Measurements from ENCODE around the gene TMEM198.

Gene TMEM198

GRCh38 chr2:219537657-219538488, 6.0 kb upstream of the TMEM198 start:
- no peak for TF ChIP-seq CTCF (IDR thresholded peaks at IDR 0.05; ENCODE audit: low read depth, low read length)
- Histone ChIP-seq H3K36me3 (peaks cover 55% of the 10 kb centered on the region), H3K27me3 (ENCODE audit: insufficient read depth, low read depth, severe bottlenecking) (no peaks in the 10 kb centered on the region), H3K4me3 (ENCODE audit: low read depth, low read length) (no peak overlapping the region), H3K9me3 (ENCODE audit: severe bottlenecking) (no peaks in the 10 kb centered on the region), H3K27ac (no peak overlapping the region)
- DNase-seq = no peak

GRCh38 chr2:219538504-219538951, 5.3 kb upstream of the TMEM198 start:
- Histone ChIP-seq H3K9me3 (ENCODE audit: severe bottlenecking) (no peaks in the 10 kb centered on the region), H3K4me3 (ENCODE audit: low read depth, low read length) (no peak overlapping the region), H3K36me3 (peaks cover 51% of the 10 kb centered on the region), H3K27me3 (ENCODE audit: insufficient read depth, low read depth, severe bottlenecking) (no peaks in the 10 kb centered on the region), H3K27ac (no peak overlapping the region)
- no peak for TF ChIP-seq CTCF (IDR thresholded peaks at IDR 0.05; ENCODE audit: low read depth, low read length)
- no peak for DNase-seq

- H3K27me3 ChIP-seq (ENCODE audit: insufficient read depth, low read depth, severe bottlenecking) = no peaks in the 10 kb centered on the region
- no peak for TF ChIP-seq CTCF (IDR thresholded peaks at IDR 0.05; ENCODE audit: low read depth, low read length)
- H3K27ac ChIP-seq = no peak overlapping the region
These were observed 4.7 kb upstream of the TMEM198 start for GRCh38 chr2:219538956-219539788.

GRCh38 chr2:219539926-219540678, 3.7 kb upstream of the TMEM198 start:
- H3K9me3 ChIP-seq (ENCODE audit: severe bottlenecking) = no peaks in the 10 kb centered on the region
- TF ChIP-seq CTCF (IDR thresholded peaks at IDR 0.05; ENCODE audit: low read depth, low read length) = no peak
- H3K27me3 ChIP-seq (ENCODE audit: insufficient read depth, low read depth, severe bottlenecking) = no peaks in the 10 kb centered on the region
- no peak overlapping the region for H3K27ac ChIP-seq
- peaks cover 52% of the 10 kb centered on the region for H3K36me3 ChIP-seq
- no peak overlapping the region for H3K4me3 ChIP-seq (ENCODE audit: low read depth, low read length)
- DNase-seq = no peak

More at GRCh38 chr2:219538956-219539788, 4.7 kb upstream of the TMEM198 start:
- Histone ChIP-seq H3K36me3 (peaks cover 52% of the 10 kb centered on the region), H3K9me3 (ENCODE audit: severe bottlenecking) (no peaks in the 10 kb centered on the region), H3K4me3 (ENCODE audit: low read depth, low read length) (no peak overlapping the region)
- no peak for DNase-seq

DNA sequence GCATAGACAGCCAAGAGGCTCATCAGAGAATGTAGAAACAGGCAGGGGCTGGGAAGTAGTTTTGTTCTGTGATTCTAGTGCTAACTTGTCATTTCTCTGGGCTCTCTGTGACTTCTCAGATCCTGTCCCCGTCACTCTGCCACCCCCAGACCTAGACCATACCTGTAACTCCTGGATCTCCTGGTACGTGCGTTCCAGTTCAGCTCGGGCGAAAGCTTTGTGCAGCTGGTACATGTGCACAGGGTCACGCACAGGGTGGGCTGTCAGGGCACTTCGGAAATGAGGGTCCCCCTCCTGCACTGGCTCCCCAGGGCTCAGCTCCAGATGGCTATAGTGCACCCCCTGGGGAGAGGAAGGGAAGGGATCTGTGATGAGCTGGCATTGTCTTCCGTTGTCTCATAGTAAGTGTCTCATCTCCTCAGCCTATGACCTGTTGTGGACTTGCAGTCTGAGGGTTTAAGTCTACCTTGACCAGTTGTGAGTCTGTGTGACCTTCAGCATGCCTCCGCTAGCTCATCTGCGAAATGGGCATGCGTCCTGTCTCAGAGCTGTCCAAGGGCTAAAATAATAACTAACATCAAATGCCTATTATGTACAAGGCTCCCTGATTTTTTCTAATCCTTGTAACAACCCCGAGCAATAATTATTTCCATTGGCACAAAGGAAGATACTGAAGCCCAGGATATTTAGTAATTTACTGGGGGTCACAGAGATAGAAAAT, 2.9 kb upstream of the TMEM198 start:
- no peak for TF ChIP-seq CTCF (IDR thresholded peaks at IDR 0.05; ENCODE audit: low read depth, low read length)
- H3K36me3 ChIP-seq = peaks cover 55% of the 10 kb centered on the region
- no peaks in the 10 kb centered on the region for H3K27me3 ChIP-seq (ENCODE audit: insufficient read depth, low read depth, severe bottlenecking)
- H3K27ac ChIP-seq = no peak overlapping the region
- no peaks in the 10 kb centered on the region for H3K9me3 ChIP-seq (ENCODE audit: severe bottlenecking)
- H3K4me3 ChIP-seq (ENCODE audit: low read depth, low read length) = no peak overlapping the region
- no peak for DNase-seq
